ENCODE data around the gene RBCK1. TPM values are rescaled to one million over a fixed set of nuclear protein-coding genes. Genes with fewer than 3 reads are reported as not detected.

RBCK1 gene
- total and polyA plus RNA-seq, 2 donors (not counting 1 experiment from before 2014, with no cell fraction given), result 128 to 135 TPM

DNA sequence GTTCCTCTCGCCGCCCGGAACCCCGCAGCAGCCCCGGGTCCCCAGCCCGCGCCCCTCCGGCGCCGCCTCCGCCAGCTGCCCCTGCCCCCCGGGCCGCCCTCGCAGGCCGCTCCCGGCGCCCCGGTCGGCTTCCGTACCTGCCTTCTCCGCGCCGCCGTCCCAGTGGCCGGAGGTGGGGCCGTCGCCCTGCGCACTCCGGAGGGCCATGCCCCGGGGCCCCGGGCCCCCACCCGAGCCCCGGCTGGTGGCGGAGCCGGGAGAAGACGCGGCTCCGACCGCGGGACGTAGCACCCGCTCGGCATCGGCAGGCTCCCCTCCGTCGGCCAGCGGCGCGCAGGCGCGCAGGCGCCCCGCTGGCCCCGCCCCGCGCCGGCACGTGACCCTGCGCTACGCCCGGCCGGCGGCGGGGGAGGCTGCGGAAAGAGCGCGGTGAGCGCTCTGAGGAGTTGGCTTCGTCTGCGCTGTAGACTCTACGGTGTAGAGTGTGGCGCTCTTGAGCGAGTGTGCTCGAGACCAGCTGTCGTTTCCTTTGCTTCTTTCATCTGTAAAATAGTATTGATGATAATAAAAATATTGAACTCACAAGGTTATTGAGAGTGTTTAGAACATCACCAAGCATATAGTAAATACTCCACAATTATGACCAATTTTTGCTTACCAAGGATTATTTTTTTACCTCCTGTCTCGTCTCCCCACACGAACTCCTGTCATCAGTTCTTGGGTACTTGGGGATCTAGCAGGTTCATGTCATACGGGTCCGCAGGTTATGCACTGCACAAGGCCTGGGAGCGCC is 54.3 kb downstream of the RBCK1 start, which contains the start of gene TBC1D20:
TSS of gene TBC1D20 (minus strand) at position 335 of the 793 bp plus-strand sequence. CDS start at position 207, 128 bp downstream.
- POLR2A ChIA-PET, result interaction anchor here (0.7 to 2.3 kb wide), 4 partner anchors 21 to 81 kb away, joined by 4 to 7 read pairs (median 4); partner anchors contain the start of gene RBCK1
- H3K27ac ChIP-seq (ENCODE audit: low read length in 2 of 2), result peak within 1 kb of the TSS; percentile 61 to 85

More for the DNA sequence above, 54.3 kb downstream of the RBCK1 start, which contains the start of gene TBC1D20:
- H3K9me3 Mint-ChIP-seq (ENCODE audit: insufficient read depth), result no peaks in the 10 kb centered on the region
- peak within 1 kb of the TSS; percentile 76 for H3K4me2 ChIP-seq (replicated peaks; ENCODE audit: low read depth, low read length, poor library complexity, severe bottlenecking)
- CTCF ChIA-PET, result interaction anchor here (0.8 to 2.4 kb wide), 6 partner anchors 11 to 108 kb away, joined by 3 to 9 read pairs (median 4); no protein-coding TSS in a partner anchor
- peaks cover 3% of the 10 kb centered on the region for H3K27me3 Mint-ChIP-seq
- peak within 1 kb of the TSS; percentile 95 for H3K27ac Mint-ChIP-seq
- peaks cover 37% of the 10 kb centered on the region for H3K4me1 Mint-ChIP-seq
- H4K20me1 ChIP-seq (ENCODE audit: control insufficient read depth, insufficient read depth, low read length, poor library complexity, severe bottlenecking), result peaks cover 36% of the 10 kb centered on the region
- peaks cover 14 to 17% of the 10 kb centered on the region in 2 donors for H3K4me1 ChIP-seq (ENCODE audit: control insufficient read depth in 2 of 2, insufficient read depth in 2 of 2, low read length in 2 of 2)
- DNase-seq (peak; percentile 94), ATAC-seq (ENCODE audit: low read depth) (peak; percentile 95)
- peak within 1 kb of the TSS; percentile 94 for H3K4me3 Mint-ChIP-seq
- H3K79me2 ChIP-seq (ENCODE audit: control insufficient read depth, insufficient read depth, low read length), result peaks cover 41% of the 10 kb centered on the region
- 0% methylated on average over 72 of the region's 80 CpGs for WGBS (ENCODE audit: insufficient coverage)
- H3K4me3 ChIP-seq (ENCODE audit: control extremely low read depth in 1 of 5, extremely low read depth in 1 of 5, insufficient read depth in 1 of 5, low read depth in 2 of 5, low read length in 4 of 5), result peak within 1 kb of the TSS; percentile 58 to 83 (median 76)
- H3K9me3 ChIP-seq (ENCODE audit: control extremely low read depth in 1 of 3, control insufficient read depth in 2 of 3, insufficient read depth in 1 of 3, low read length in 2 of 3), result peaks cover 0 to 4% (median 0%) of the 10 kb centered on the region in 3 donors
- TF ChIP-seq, protein P1, sequence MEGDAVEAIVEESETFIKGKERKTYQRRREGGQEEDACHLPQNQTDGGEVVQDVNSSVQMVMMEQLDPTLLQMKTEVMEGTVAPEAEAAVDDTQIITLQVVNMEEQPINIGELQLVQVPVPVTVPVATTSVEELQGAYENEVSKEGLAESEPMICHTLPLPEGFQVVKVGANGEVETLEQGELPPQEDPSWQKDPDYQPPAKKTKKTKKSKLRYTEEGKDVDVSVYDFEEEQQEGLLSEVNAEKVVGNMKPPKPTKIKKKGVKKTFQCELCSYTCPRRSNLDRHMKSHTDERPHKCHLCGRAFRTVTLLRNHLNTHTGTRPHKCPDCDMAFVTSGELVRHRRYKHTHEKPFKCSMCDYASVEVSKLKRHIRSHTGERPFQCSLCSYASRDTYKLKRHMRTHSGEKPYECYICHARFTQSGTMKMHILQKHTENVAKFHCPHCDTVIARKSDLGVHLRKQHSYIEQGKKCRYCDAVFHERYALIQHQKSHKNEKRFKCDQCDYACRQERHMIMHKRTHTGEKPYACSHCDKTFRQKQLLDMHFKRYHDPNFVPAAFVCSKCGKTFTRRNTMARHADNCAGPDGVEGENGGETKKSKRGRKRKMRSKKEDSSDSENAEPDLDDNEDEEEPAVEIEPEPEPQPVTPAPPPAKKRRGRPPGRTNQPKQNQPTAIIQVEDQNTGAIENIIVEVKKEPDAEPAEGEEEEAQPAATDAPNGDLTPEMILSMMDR (IDR thresholded peaks at IDR 0.05), result no peak
- intact Hi-C loops (cut with micrococcal nuclease), result loop anchor here (1.0 to 2.0 kb wide), 6 partner anchors 17 to 370 kb away; partner anchors contain the start of genes CSNK2A1, FAM110A and SOX12
- peaks cover 0 to 1% (median 0%) of the 10 kb centered on the region in 4 experiments for H3K27me3 ChIP-seq (replicated peaks in 1 of 4; ENCODE audit: control extremely low read depth in 1 of 4, control insufficient read depth in 3 of 4, insufficient read depth in 4 of 4, low read length in 3 of 4)
- peak within 1 kb of the TSS; percentile 86 for H3K9ac ChIP-seq (ENCODE audit: low read length)
- H3K36me3 ChIP-seq (replicated peaks in 1 of 2; ENCODE audit: control extremely low read depth in 1 of 2, control insufficient read depth in 1 of 2, extremely low read depth in 1 of 2, insufficient read depth in 2 of 2, low read length in 1 of 2), result no peaks in the 10 kb centered on the region
- H2AFZ ChIP-seq (ENCODE audit: insufficient read depth, low read depth, low read length, poor library complexity, severe bottlenecking), result peak within 1 kb of the TSS; percentile 84

Measured in B cell (primary cell).